ENCODE data around the gene CLIP2.

DNA sequence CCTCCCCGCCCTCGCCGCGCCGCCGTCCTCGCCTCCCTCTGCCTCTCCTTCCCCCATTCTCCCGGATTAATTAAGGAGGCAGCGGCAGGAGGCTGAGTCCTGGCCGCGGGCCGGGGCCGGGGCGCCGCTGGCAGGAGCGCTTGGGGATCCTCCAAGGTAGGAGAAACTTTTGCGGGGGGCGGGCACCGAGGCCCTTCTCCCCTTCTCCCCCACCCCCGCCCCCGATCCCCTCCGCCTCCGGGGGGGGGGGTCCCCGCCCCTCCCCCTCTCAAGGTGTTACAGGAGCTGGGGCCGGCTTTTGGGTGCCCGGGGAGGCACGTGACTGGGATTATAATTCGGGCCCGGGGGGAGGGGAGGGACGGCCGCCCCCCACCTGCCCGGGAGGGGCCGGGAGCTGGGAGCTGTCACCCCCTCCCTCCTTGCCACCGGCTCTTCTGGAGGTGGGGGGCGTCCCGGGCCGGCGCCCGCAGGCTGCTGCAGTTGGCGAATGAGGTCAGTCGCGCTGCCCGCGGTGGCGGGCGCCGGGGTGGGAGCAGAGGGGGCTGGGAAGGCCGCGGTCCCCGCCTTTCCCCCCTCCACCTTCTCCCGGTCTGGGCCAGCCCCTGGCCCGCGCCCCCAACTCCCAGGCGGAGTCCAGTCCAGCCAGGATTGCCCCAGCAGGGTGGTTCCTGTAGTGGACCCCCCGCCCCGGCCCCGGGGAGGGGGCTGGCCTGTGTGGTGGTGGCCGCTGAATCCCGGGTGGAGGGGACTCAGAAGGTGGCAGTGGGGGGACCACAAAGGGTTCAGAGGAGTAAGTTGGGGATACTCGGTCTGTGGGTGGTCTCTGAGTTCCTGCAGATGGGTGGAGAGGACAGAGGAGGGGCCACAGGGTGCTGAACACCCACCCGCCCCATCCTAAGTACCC, 165.1 kb downstream of the CLIP2 start:
- TF ChIP-seq, protein P1, sequence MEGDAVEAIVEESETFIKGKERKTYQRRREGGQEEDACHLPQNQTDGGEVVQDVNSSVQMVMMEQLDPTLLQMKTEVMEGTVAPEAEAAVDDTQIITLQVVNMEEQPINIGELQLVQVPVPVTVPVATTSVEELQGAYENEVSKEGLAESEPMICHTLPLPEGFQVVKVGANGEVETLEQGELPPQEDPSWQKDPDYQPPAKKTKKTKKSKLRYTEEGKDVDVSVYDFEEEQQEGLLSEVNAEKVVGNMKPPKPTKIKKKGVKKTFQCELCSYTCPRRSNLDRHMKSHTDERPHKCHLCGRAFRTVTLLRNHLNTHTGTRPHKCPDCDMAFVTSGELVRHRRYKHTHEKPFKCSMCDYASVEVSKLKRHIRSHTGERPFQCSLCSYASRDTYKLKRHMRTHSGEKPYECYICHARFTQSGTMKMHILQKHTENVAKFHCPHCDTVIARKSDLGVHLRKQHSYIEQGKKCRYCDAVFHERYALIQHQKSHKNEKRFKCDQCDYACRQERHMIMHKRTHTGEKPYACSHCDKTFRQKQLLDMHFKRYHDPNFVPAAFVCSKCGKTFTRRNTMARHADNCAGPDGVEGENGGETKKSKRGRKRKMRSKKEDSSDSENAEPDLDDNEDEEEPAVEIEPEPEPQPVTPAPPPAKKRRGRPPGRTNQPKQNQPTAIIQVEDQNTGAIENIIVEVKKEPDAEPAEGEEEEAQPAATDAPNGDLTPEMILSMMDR (IDR thresholded peaks at IDR 0.05; ENCODE audit: low read depth, low read length) = no peak
- TF ChIP-seq MYC (IDR thresholded peaks at IDR 0.05; ENCODE audit: low read depth, low read length) (no peak), POLR2A (IDR thresholded peaks at IDR 0.05; ENCODE audit: extremely low read depth, insufficient read length) (no peak)
- TF ChIP-seq, protein P2, sequence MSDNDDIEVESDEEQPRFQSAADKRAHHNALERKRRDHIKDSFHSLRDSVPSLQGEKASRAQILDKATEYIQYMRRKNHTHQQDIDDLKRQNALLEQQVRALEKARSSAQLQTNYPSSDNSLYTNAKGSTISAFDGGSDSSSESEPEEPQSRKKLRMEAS (IDR thresholded peaks at IDR 0.05; ENCODE audit: low read depth, low read length) = no peak

Data from NB4 (cell line).